Measurements from ENCODE around the gene TIMP4.

The TIMP4 gene

DNA sequence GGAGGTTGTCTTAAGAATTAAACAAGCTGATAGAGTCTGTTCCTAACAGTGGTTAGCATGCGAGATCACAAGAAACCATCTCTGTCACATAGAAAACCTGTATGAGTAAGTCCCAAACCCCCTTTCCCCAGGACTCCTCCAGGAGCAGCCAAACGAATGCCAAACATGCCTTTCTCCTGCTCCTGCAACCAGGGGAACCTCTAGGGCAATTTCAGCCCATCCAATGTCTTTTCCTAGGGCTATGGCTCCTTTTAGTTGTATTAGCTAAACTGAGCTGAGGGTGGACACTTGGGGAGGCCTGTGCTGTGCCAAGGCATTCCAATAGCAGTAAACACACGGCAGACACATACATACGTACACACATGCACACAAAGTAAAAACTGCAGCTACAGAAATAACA lies 36.5 kb upstream of the TIMP4 start:
- DNase-seq (ENCODE audit: extremely low read depth, low read depth): no peak
- TF ChIP-seq, protein P1, sequence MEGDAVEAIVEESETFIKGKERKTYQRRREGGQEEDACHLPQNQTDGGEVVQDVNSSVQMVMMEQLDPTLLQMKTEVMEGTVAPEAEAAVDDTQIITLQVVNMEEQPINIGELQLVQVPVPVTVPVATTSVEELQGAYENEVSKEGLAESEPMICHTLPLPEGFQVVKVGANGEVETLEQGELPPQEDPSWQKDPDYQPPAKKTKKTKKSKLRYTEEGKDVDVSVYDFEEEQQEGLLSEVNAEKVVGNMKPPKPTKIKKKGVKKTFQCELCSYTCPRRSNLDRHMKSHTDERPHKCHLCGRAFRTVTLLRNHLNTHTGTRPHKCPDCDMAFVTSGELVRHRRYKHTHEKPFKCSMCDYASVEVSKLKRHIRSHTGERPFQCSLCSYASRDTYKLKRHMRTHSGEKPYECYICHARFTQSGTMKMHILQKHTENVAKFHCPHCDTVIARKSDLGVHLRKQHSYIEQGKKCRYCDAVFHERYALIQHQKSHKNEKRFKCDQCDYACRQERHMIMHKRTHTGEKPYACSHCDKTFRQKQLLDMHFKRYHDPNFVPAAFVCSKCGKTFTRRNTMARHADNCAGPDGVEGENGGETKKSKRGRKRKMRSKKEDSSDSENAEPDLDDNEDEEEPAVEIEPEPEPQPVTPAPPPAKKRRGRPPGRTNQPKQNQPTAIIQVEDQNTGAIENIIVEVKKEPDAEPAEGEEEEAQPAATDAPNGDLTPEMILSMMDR (IDR thresholded peaks at IDR 0.05; ENCODE audit: low read depth, low read length, missing control alignments): no peak
- no peak overlapping the region for H3K4me3 ChIP-seq (replicated peaks; ENCODE audit: low read depth, low read length)

DNA sequence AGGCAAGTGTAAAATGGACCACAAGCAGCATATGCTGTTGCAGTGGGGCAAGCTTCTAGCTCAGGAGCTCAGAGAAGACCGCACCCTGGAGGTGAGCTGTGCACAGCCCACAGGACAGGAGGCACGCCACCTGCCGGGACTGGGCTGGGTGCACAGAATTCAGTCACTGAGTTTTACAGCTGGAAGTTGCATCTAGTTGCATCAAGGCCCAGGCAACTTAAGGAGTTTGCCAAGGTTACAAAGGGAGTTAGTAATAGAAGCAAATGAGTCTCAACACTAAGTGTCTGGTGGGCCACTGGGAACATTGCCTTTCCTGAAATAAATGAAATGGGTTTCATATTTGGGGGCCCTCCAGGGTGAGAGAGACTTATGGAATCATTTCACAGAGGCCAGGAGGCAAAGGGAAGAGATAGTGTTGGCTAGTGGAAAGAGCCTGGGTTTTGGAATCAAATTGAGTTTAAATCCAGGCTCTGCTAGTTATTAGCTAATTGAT lies 36.0 kb upstream of the TIMP4 start:
- no peak overlapping the region for H3K4me3 ChIP-seq (replicated peaks; ENCODE audit: low read depth, low read length)
- TF ChIP-seq, protein P1 (IDR thresholded peaks at IDR 0.05; ENCODE audit: low read depth, low read length, missing control alignments): no peak
- no peak for DNase-seq (ENCODE audit: extremely low read depth, low read depth)

DNA sequence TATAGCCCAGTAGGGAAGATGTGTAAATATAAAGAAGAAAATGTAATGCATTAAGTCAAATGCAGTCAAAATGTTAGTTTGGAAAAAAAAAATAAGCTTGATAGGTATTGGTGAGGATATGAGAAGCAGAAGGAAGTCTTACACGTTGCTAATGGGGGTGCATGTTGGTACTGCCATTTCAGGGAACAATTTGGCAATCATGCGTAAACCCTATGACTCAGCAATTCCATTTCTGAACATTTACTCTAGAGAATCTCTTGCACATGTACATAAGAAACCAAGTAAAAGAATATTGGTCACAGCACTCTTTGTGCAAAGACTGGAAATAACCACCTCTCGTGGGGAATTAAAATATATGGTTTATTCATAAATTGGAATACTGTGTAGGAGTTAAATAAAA lies 35.5 kb upstream of the TIMP4 start:
- H3K4me3 ChIP-seq (replicated peaks; ENCODE audit: low read depth, low read length): no peak overlapping the region
- TF ChIP-seq, protein P1 (IDR thresholded peaks at IDR 0.05; ENCODE audit: low read depth, low read length, missing control alignments): no peak
- peak; percentile 89 for DNase-seq (ENCODE audit: extremely low read depth, low read depth)

DNA sequence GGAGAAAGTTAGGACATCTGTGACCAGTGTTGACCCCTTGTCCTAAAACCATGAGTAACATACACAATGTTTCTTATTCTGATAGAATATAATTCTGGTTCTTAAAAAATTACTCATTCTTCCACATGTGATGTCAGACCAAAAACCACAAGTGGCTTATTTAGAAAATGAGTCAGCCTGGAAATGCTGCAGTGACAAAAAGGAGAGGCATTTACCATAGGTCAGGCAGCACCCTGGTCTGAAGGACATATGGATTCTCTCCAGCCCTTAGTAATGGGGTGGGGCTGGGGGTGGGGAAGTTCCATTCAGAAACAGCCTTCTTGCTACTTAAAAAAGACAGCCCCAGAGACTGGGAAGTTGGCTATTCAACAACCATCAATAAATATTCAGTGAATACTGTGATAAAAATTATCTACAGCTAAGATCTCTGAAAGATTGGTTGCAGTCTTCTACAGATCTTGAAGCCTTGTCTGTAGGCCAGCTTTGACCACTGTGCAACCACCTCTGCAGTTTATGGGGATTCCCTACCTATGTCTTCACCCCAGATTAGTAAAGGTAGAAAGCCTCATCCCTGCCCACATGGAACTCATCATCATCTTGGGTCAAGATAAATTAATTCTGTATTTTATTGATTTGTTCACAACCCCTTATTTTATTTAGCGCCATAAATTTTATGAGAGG lies 34.9 kb upstream of the TIMP4 start:
- no peak overlapping the region for H3K4me3 ChIP-seq (replicated peaks; ENCODE audit: low read depth, low read length)
- peak; percentile 97 for DNase-seq (ENCODE audit: extremely low read depth, low read depth)
- TF ChIP-seq, protein P1 (IDR thresholded peaks at IDR 0.05; ENCODE audit: low read depth, low read length, missing control alignments): no peak

DNA sequence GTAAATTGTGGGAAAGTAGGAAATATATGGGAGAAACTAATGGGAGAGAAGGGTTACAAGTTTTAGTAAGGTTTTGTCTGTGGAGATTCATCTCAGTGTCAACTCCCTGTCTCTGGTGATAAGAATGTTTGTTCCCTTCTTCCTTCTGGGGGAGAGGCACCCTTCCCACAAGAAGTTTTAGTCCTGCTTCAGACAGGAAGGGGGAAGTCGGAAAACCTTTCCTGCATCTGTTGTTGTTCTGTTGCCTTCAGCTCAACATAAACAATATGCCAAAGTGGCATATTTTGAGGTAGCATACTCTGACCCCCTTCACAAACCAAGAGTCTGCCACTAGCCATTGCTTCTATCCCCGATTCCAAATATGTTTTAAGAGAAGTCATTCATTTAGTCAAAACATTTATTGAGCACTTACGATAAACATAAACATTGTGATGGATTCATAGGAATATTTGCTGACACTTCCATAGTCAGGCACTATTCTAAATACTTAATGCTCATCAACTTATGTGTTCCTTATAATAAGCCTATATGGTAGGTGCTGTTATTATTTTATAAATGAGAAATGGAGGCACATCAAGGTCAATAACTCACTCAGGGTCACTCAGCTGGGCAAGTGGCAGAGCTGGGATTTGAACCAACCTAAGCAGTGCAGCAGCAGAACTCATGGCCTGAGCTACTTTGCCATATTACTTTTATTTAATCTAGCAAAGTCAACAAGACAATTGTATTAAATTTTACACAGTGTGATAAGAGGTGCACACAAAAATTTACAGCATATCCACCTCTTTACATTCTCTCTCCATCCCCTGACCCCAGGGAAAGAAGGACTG lies 34.2 kb upstream of the TIMP4 start:
- no peak overlapping the region for H3K4me3 ChIP-seq (replicated peaks; ENCODE audit: low read depth, low read length)
- TF ChIP-seq, protein P1 (IDR thresholded peaks at IDR 0.05; ENCODE audit: low read depth, low read length, missing control alignments): no peak
- DNase-seq (ENCODE audit: extremely low read depth, low read depth): no peak

DNA sequence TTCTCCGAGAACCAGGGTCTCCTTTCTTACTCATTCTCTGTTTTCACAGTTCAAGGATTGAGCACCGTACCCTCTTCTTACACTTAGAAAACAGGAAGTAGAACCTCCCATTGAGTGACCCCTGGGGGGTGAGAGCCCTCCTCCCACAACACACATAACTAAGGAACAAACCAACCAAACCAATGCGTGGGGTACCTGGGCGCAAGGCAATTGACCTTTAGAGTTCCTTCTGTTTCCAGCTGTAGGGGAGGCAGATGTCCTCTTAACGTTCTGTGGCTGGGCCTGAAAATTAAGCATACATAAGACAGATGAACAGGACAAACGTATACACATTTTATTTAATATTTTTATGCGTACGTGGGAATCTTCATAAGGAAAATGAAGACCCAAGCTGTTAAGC lies 33.5 kb upstream of the TIMP4 start:
- DNase-seq (ENCODE audit: extremely low read depth, low read depth): no peak
- TF ChIP-seq, protein P1 (IDR thresholded peaks at IDR 0.05; ENCODE audit: low read depth, low read length, missing control alignments): no peak
- no peak overlapping the region for H3K4me3 ChIP-seq (replicated peaks; ENCODE audit: low read depth, low read length)
